Measurements from ENCODE around the gene NDUFAF2.
"Not testable (repeated sequence)": the region's sequence is repeated elsewhere in the genome, so short reads cannot be mapped to it uniquely, and the experiment has no call there.

Gene NDUFAF2

GRCh38 chr5:60961685-60962084, 16.7 kb downstream of the NDUFAF2 start:
- TF ChIP-seq CTCF (IDR thresholded peaks at IDR 0.05; ENCODE audit: poor library complexity, severe bottlenecking) = no peak
- no peaks in the 10 kb centered on the region for H3K36me3 ChIP-seq (ENCODE audit: low read depth)
- no peak for DNase-seq (ENCODE audit: low spot score)
- peaks cover 4% of the 10 kb centered on the region for H3K4me1 ChIP-seq (ENCODE audit: insufficient read depth, poor library complexity, severe bottlenecking)
- no peak overlapping the region for H3K27ac ChIP-seq (ENCODE audit: poor library complexity, severe bottlenecking)
- H3K27me3 ChIP-seq (ENCODE audit: insufficient read depth, poor library complexity, severe bottlenecking) = no peaks in the 10 kb centered on the region
- no peak for ATAC-seq (ENCODE audit: low read depth)
- H3K9me3 ChIP-seq (ENCODE audit: severe bottlenecking) = peaks cover 5% of the 10 kb centered on the region
- H3K4me3 ChIP-seq (ENCODE audit: severe bottlenecking) = no peak overlapping the region

GRCh38 chr5:60972231-60972630, 27.2 kb downstream of the NDUFAF2 start:
- Histone ChIP-seq H3K36me3 (ENCODE audit: low read depth) (no peaks in the 10 kb centered on the region), H3K27me3 (ENCODE audit: insufficient read depth, poor library complexity, severe bottlenecking) (no peaks in the 10 kb centered on the region), H3K27ac (ENCODE audit: poor library complexity, severe bottlenecking) (no peak overlapping the region), H3K4me3 (ENCODE audit: severe bottlenecking) (no peak overlapping the region), H3K9me3 (ENCODE audit: severe bottlenecking) (peaks cover 4% of the 10 kb centered on the region), H3K4me1 (ENCODE audit: insufficient read depth, poor library complexity, severe bottlenecking) (no peaks in the 10 kb centered on the region)
- DNase-seq (ENCODE audit: low spot score) (no peak), ATAC-seq (ENCODE audit: low read depth) (no peak)
- TF ChIP-seq CTCF (IDR thresholded peaks at IDR 0.05; ENCODE audit: poor library complexity, severe bottlenecking) = no peak

- Histone ChIP-seq H3K27ac (ENCODE audit: poor library complexity, severe bottlenecking) (no peak overlapping the region), H3K4me3 (ENCODE audit: severe bottlenecking) (no peak overlapping the region), H3K36me3 (ENCODE audit: low read depth) (no peaks in the 10 kb centered on the region), H3K4me1 (ENCODE audit: insufficient read depth, poor library complexity, severe bottlenecking) (no peaks in the 10 kb centered on the region), H3K27me3 (ENCODE audit: insufficient read depth, poor library complexity, severe bottlenecking) (no peaks in the 10 kb centered on the region), H3K9me3 (ENCODE audit: severe bottlenecking) (no peaks in the 10 kb centered on the region)
- DNase-seq (ENCODE audit: low spot score) (no peak), ATAC-seq (ENCODE audit: low read depth) (no peak)
- TF ChIP-seq CTCF (IDR thresholded peaks at IDR 0.05; ENCODE audit: poor library complexity, severe bottlenecking) = no peak
Observed at GRCh38 chr5:60977956-60978737, 33.1 kb downstream of the NDUFAF2 start.

- ATAC-seq (ENCODE audit: low read depth) (no peak), DNase-seq (ENCODE audit: low spot score) (no peak)
- TF ChIP-seq CTCF (IDR thresholded peaks at IDR 0.05; ENCODE audit: poor library complexity, severe bottlenecking) = no peak
- Histone ChIP-seq H3K27me3 (ENCODE audit: insufficient read depth, poor library complexity, severe bottlenecking) (no peaks in the 10 kb centered on the region), H3K9me3 (ENCODE audit: severe bottlenecking) (no peaks in the 10 kb centered on the region), H3K27ac (ENCODE audit: poor library complexity, severe bottlenecking) (no peak overlapping the region), H3K36me3 (ENCODE audit: low read depth) (no peaks in the 10 kb centered on the region), H3K4me1 (ENCODE audit: insufficient read depth, poor library complexity, severe bottlenecking) (no peaks in the 10 kb centered on the region), H3K4me3 (ENCODE audit: severe bottlenecking) (no peak overlapping the region)
Observed at GRCh38 chr5:60978968-60979367, 34.0 kb downstream of the NDUFAF2 start.

GRCh38 chr5:60980511-60980910, 35.5 kb downstream of the NDUFAF2 start:
- Histone ChIP-seq H3K27ac (ENCODE audit: poor library complexity, severe bottlenecking) (no peak overlapping the region), H3K36me3 (ENCODE audit: low read depth) (no peaks in the 10 kb centered on the region), H3K4me3 (ENCODE audit: severe bottlenecking) (no peak overlapping the region), H3K27me3 (ENCODE audit: insufficient read depth, poor library complexity, severe bottlenecking) (no peaks in the 10 kb centered on the region), H3K9me3 (ENCODE audit: severe bottlenecking) (no peaks in the 10 kb centered on the region), H3K4me1 (ENCODE audit: insufficient read depth, poor library complexity, severe bottlenecking) (no peaks in the 10 kb centered on the region)
- ATAC-seq (ENCODE audit: low read depth) (no peak), DNase-seq (ENCODE audit: low spot score) (no peak)
- TF ChIP-seq CTCF (IDR thresholded peaks at IDR 0.05; ENCODE audit: poor library complexity, severe bottlenecking) = no peak

GRCh38 chr5:60982127-60982526, 37.1 kb downstream of the NDUFAF2 start:
- ATAC-seq (ENCODE audit: low read depth); H3K27ac ChIP-seq (ENCODE audit: poor library complexity, severe bottlenecking); H3K36me3 ChIP-seq (ENCODE audit: low read depth); DNase-seq (ENCODE audit: low spot score); H3K27me3 ChIP-seq (ENCODE audit: insufficient read depth, poor library complexity, severe bottlenecking); H3K4me1 ChIP-seq (ENCODE audit: insufficient read depth, poor library complexity, severe bottlenecking); H3K9me3 ChIP-seq (ENCODE audit: severe bottlenecking); H3K4me3 ChIP-seq (ENCODE audit: severe bottlenecking): not testable (repeated sequence)

Data from RWPE2 (cell line).